Measurements from ENCODE around the gene ABCC4. TPM values are rescaled to one million over a fixed set of nuclear protein-coding genes. Genes with fewer than 3 reads are reported as not detected.

The ABCC4 gene
- total and polyA plus RNA-seq, 2 experiments from 2014 or later: 4.3 to 12.2 TPM

DNA sequence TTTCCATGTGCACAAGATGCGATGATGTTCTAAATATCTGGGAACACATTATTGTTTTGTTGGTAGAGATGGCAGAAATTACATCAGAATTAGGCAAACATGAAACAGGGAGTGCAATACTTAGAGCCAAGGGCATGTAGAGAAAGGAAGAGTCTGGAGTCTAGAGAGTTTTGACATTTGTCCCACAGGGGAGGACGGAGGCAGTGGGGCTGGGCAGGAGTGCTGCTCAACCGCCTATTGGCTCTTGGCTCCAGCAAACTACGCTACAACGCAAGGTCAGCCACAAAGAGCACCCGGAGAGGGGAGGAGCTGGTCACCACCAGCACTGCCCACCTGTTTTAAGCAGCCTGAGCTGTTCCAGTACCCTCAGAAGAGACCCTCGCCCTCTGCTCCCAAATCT, 108.3 kb downstream of the ABCC4 start:
- no peaks in the 10 kb centered on the region for H3K9me2 ChIP-seq (ENCODE audit: insufficient read depth)
- ATAC-seq: no peak

More for the DNA sequence above, 108.3 kb downstream of the ABCC4 start:
- H3K4me3 Mint-ChIP-seq: no peak overlapping the region
- Histone ChIP-seq H3K4me1 (ENCODE audit: insufficient read depth) (no peaks in the 10 kb centered on the region; the same call in 1 of the 2 replicates), H4K20me1 (replicated peaks; ENCODE audit: insufficient read depth) (no peaks in the 10 kb centered on the region), H3K79me2 (replicated peaks; ENCODE audit: insufficient read depth) (no peaks in the 10 kb centered on the region), H3F3A (replicated peaks; ENCODE audit: low read depth) (no peaks in the 10 kb centered on the region), H3K27ac (ENCODE audit: low read depth) (peak overlapping the region; percentile 55; the same call in 1 of the 2 replicates), H3K4me2 (no peak overlapping the region), H3K27me3 (ENCODE audit: insufficient read depth) (no peaks in the 10 kb centered on the region), H3K36me3 (ENCODE audit: insufficient read depth) (no peaks in the 10 kb centered on the region), H2AFZ (no peak overlapping the region), H3K4me3 (no peak overlapping the region)
- H3K9me3 Mint-ChIP-seq: peaks cover 1% of the 10 kb centered on the region; the same call in 1 of the 3 replicates
- TF ChIP-seq NANOG (IDR thresholded peaks at IDR 0.05; ENCODE audit: borderline replicate concordance): no peak
- no peak for TF ChIP-seq ZNF331 (CRISPR knock-in tag; IDR thresholded peaks at IDR 0.05; ENCODE audit: low read depth)
- TF ChIP-seq, protein P1, sequence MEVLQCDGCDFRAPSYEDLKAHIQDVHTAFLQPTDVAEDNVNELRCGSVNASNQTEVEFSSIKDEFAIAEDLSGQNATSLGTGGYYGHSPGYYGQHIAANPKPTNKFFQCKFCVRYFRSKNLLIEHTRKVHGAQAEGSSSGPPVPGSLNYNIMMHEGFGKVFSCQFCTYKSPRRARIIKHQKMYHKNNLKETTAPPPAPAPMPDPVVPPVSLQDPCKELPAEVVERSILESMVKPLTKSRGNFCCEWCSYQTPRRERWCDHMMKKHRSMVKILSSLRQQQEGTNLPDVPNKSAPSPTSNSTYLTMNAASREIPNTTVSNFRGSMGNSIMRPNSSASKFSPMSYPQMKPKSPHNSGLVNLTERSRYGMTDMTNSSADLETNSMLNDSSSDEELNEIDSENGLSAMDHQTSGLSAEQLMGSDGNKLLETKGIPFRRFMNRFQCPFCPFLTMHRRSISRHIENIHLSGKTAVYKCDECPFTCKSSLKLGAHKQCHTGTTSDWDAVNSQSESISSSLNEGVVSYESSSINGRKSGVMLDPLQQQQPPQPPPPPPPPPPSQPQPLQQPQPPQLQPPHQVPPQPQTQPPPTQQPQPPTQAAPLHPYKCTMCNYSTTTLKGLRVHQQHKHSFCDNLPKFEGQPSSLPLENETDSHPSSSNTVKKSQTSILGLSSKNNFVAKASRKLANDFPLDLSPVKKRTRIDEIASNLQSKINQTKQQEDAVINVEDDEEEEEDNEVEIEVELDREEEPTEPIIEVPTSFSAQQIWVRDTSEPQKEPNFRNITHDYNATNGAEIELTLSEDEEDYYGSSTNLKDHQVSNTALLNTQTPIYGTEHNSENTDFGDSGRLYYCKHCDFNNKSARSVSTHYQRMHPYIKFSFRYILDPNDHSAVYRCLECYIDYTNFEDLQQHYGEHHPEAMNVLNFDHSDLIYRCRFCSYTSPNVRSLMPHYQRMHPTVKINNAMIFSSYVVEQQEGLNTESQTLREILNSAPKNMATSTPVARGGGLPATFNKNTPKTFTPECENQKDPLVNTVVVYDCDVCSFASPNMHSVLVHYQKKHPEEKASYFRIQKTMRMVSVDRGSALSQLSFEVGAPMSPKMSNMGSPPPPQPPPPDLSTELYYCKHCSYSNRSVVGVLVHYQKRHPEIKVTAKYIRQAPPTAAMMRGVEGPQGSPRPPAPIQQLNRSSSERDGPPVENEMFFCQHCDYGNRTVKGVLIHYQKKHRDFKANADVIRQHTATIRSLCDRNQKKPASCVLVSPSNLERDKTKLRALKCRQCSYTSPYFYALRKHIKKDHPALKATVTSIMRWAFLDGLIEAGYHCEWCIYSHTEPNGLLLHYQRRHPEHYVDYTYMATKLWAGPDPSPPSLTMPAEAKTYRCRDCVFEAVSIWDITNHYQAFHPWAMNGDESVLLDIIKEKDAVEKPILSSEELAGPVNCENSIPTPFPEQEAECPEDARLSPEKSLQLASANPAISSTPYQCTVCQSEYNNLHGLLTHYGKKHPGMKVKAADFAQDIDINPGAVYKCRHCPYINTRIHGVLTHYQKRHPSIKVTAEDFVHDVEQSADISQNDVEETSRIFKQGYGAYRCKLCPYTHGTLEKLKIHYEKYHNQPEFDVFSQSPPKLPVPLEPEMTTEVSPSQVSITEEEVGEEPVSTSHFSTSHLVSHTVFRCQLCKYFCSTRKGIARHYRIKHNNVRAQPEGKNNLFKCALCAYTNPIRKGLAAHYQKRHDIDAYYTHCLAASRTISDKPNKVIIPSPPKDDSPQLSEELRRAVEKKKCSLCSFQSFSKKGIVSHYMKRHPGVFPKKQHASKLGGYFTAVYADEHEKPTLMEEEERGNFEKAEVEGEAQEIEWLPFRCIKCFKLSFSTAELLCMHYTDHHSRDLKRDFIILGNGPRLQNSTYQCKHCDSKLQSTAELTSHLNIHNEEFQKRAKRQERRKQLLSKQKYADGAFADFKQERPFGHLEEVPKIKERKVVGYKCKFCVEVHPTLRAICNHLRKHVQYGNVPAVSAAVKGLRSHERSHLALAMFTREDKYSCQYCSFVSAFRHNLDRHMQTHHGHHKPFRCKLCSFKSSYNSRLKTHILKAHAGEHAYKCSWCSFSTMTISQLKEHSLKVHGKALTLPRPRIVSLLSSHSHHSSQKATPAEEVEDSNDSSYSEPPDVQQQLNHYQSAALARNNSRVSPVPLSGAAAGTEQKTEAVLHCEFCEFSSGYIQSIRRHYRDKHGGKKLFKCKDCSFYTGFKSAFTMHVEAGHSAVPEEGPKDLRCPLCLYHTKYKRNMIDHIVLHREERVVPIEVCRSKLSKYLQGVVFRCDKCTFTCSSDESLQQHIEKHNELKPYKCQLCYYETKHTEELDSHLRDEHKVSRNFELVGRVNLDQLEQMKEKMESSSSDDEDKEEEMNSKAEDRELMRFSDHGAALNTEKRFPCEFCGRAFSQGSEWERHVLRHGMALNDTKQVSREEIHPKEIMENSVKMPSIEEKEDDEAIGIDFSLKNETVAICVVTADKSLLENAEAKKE (CRISPR knock-in tag; IDR thresholded peaks at IDR 0.05): no peak
- no peak for TF ChIP-seq ZNF114 (CRISPR knock-in tag; IDR thresholded peaks at IDR 0.05)
- no peak for TF ChIP-seq JUNB (IDR thresholded peaks at IDR 0.05; ENCODE audit: unreplicated experiment)
- TF ChIP-seq POLR2AphosphoS5 (IDR thresholded peaks at IDR 0.05; ENCODE audit: low read depth): no peak
- TF ChIP-seq STAT1 (IDR thresholded peaks at IDR 0.05; ENCODE audit: unreplicated experiment): no peak
- TF ChIP-seq, protein P2, sequence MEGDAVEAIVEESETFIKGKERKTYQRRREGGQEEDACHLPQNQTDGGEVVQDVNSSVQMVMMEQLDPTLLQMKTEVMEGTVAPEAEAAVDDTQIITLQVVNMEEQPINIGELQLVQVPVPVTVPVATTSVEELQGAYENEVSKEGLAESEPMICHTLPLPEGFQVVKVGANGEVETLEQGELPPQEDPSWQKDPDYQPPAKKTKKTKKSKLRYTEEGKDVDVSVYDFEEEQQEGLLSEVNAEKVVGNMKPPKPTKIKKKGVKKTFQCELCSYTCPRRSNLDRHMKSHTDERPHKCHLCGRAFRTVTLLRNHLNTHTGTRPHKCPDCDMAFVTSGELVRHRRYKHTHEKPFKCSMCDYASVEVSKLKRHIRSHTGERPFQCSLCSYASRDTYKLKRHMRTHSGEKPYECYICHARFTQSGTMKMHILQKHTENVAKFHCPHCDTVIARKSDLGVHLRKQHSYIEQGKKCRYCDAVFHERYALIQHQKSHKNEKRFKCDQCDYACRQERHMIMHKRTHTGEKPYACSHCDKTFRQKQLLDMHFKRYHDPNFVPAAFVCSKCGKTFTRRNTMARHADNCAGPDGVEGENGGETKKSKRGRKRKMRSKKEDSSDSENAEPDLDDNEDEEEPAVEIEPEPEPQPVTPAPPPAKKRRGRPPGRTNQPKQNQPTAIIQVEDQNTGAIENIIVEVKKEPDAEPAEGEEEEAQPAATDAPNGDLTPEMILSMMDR (conservative IDR thresholded peaks at IDR 0.05; ENCODE audit: low read depth in 2 of 2): no peak
- TF ChIP-seq CREB1 (CRISPR knock-in tag; IDR thresholded peaks at IDR 0.05; ENCODE audit: low read depth): no peak
- TF ChIP-seq, protein P3, sequence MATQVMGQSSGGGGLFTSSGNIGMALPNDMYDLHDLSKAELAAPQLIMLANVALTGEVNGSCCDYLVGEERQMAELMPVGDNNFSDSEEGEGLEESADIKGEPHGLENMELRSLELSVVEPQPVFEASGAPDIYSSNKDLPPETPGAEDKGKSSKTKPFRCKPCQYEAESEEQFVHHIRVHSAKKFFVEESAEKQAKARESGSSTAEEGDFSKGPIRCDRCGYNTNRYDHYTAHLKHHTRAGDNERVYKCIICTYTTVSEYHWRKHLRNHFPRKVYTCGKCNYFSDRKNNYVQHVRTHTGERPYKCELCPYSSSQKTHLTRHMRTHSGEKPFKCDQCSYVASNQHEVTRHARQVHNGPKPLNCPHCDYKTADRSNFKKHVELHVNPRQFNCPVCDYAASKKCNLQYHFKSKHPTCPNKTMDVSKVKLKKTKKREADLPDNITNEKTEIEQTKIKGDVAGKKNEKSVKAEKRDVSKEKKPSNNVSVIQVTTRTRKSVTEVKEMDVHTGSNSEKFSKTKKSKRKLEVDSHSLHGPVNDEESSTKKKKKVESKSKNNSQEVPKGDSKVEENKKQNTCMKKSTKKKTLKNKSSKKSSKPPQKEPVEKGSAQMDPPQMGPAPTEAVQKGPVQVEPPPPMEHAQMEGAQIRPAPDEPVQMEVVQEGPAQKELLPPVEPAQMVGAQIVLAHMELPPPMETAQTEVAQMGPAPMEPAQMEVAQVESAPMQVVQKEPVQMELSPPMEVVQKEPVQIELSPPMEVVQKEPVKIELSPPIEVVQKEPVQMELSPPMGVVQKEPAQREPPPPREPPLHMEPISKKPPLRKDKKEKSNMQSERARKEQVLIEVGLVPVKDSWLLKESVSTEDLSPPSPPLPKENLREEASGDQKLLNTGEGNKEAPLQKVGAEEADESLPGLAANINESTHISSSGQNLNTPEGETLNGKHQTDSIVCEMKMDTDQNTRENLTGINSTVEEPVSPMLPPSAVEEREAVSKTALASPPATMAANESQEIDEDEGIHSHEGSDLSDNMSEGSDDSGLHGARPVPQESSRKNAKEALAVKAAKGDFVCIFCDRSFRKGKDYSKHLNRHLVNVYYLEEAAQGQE (IDR thresholded peaks at IDR 0.05; ENCODE audit: unreplicated experiment): no peak
- no peak for TF ChIP-seq EZH2 (IDR thresholded peaks at IDR 0.05; ENCODE audit: low read depth, unreplicated experiment)
- TF ChIP-seq EZH2phosphoT487 (IDR thresholded peaks at IDR 0.05; ENCODE audit: unreplicated experiment): no peak
- TF ChIP-seq, protein P4, sequence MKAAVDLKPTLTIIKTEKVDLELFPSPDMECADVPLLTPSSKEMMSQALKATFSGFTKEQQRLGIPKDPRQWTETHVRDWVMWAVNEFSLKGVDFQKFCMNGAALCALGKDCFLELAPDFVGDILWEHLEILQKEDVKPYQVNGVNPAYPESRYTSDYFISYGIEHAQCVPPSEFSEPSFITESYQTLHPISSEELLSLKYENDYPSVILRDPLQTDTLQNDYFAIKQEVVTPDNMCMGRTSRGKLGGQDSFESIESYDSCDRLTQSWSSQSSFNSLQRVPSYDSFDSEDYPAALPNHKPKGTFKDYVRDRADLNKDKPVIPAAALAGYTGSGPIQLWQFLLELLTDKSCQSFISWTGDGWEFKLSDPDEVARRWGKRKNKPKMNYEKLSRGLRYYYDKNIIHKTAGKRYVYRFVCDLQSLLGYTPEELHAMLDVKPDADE (IDR thresholded peaks at IDR 0.05): no peak
- peaks cover 4% of the 10 kb centered on the region for H3K4me1 Mint-ChIP-seq
- H3K36me3 Mint-ChIP-seq (ENCODE audit: low read depth): no peaks in the 10 kb centered on the region
- H3K27ac Mint-ChIP-seq: no peak overlapping the region
- H3K27me3 Mint-ChIP-seq (ENCODE audit: insufficient read depth, low read depth, poor library complexity): no peaks in the 10 kb centered on the region
- no peak for DNase-seq (ENCODE audit: low spot score)
